GM19452 (cell line): ENCODE results near the gene FOXRED2.
"Not testable (repeated sequence)": the region's sequence is repeated elsewhere in the genome, so short reads cannot be mapped to it uniquely, and the experiment has no call there.

Source experiments
- ATAC-seq: cut with Tn5 transposase; IDR thresholded peaks from one replicate; pipeline ENCODE4 v1.9.1; 2021; ENCODE audit not compliant: unreplicated experiment

FOXRED2 gene

DNA sequence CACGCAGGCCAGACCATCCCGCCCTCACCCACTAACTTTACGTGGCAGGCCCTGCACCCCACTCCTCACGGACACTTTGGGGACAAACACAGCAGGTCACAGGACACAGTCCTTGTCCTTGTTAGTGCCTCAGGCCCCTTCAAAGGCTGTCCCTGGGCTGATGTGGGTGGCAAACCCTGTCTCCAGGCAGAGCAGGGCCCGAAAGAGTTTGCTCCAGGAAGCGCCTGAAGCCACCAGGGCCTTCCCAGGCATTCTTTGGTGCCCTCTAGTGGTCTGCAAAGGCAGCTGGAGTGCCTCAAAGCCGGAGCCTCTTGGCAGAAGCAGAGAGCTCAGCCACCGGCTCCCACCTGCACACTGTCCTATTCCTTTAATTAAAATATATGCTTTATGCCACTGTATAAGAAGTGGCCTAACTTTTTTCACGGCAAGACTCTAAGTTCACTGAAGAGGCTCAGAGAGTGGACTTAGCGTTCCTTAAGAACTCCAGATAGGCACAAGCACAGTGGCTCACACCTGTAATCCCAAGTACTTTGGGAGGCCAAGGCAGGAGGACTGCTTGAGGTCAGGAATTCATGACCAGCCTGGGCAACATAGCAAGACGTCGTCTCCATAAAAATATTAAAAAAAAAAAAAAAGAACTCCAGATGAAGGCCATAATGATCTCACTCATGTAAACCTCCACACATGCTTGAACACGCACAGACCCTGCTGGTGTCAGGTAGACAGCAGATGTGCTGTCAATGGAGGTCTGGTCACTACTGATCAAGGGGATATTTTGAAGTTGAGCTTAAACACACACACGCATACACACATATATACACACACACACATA lies 36.5 kb downstream of the FOXRED2 start:
- ATAC-seq, result no peak

DNA sequence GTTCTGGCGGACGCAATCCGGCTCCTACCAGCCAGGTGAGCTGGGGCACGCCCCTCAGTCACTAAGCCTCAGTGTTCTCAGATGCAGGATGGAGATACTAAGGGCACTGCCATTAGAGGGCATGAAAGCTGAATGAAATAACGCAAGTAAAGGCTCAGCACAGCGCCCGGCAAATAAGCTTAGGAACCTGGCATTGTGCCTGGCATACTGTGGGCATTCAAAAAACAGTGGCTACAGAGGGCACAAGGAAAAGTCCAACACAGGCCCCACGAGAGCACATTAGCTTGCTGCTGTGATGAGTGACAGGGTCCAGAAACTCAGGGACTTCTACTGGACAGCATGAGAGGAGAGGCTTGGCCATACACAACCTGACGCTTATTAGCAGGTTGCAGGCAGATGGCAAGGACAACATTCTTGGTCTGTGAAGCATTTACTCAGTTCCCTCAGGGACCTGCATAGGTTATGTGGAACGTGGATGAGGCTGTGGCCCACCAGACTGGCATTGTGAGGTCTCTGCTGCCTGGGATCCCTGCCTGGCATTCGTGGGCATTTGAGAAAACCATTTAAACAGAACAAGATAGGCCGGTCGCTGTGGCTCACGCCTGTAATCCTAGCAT lies 37.6 kb downstream of the FOXRED2 start:
- ATAC-seq, result no peak

DNA sequence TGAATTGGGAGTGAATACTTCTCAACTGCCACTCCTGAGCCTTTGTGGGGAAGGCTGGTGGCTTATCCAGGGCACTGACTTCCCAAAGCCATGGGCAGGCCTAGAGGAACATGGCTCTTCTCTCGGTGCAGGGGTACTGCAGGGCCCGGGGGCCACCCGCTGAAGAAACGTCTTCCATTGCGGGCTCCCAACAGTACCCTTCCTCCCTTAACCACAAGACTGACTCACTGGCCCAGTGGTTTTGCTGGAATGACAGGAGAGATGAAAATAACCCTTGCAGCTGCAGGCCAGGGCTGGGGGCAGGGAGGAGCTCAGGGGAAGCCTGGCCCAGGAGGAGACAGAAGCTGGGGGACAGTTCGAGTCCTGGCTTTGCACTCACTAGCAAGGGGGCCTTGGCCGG lies 38.9 kb downstream of the FOXRED2 start:
- ATAC-seq, result no peak

DNA sequence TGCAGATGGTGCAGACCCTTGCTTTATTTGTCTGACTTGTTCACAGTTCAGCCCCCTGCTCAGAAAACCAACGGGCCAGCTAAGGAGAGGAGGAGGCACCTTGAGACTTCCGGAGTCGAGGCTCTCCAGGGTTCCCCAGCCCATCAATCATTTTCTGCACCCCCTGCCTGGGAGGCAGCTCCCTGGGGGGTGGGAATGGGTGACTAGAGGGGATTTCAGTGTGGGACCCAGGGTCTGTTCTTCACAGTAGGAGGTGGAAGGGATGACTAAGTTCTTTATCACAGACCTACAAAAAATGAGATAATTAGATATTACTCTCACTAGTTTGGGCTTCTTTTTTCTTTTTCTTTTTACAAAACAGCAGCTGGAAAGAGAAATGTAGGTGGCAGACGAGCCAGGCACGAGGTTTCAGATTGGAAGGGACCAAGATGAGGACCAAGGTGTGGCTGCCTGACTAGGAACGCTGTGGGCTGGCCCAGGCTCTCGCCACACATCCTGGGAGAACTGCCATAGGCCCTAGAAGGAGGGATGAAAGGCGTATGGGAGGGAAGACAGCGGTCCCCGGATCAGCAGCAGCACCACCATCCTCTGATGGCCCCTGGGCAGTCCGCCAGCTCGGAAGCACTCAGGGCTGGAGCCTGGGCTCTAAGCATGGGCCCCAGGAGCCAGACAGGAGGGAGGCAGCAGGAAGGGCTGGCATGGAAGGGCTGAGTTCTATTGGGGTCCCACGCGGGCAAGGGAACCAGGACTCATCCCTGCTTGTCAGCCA lies 39.6 kb downstream of the FOXRED2 start:
- no peak for ATAC-seq

DNA sequence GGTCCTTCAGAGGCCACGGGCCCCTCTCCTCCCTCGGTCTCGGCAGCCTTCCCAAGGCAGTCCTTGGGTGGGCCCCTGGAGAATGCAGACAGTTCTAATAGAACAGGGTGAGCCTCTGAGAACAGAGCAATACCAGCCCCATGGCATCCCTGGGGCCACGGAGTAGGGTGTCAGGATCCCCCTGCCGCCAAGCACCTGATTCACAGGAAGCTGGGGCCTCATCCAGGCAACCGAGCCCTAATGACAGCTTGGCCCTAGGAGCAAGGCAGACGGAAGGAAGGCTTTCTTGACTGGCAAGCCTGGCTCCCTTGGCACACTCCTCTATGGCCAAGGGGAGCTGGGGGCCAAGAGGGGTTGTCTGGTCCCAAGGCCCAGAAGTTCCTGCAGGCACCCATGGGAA lies 40.6 kb downstream of the FOXRED2 start:
- no peak for ATAC-seq

DNA sequence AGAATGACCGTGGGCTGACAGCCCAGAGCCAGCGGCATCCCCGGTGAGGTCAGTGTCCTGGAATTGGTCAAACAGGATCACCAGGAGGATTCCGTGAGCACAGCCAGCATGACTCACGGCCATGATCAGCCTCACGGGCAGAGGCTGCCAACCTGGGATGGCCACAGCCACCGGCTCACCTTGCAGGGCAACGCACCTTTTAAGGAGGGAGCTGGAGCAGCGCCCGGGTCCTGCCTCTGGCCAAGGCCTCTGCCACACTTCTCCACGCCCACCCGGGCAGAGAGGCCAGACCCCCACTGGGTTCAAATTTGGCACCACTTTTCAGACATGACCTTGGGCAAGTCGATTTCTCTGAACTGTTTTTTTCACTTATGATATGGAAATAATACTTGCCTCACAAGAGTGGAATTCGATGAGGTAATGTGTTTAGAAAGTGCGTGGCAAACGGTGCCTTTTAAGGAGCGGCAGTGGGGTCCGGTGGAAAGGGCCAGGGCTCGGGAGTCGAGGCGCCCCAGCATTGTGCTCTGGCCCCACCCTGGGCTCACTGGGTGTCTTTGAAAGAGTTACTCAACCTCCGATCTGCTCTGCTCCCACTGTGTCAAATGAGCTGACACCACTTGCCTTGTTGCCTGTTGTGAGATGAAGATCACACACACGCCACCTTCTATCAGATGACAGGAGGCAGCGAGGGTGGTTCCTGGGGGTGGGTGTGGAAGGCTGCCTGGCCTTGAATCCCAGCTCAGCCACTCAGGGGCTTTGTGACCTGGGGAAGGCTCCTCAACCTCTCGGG lies 41.4 kb downstream of the FOXRED2 start:
- no peak for ATAC-seq

DNA sequence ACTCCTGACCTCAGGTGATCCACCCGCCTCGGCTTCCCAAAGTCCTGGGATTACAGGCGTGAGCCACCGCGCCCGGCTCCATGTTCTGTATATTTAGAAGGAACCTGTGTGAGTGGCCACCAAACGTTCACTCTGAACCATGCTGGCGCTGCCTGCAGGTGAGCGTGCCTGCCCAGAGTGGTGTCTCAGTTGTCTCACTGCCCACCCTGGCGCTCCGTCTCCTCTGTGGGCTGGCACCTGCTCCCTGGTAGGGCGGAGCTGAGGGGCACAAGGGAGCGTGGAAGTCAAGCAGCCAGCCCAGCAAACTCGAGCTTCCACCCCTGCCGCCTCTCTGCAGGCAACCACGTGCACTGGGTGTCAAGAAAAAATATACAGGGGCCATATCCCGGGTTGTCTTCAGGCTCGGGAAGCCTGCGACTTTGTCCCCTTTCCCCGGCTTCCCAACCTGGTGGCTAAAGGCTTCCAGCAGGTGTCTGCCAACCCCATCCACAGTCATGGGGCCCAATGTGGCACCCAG lies 42.1 kb downstream of the FOXRED2 start:
- no peak for ATAC-seq

DNA sequence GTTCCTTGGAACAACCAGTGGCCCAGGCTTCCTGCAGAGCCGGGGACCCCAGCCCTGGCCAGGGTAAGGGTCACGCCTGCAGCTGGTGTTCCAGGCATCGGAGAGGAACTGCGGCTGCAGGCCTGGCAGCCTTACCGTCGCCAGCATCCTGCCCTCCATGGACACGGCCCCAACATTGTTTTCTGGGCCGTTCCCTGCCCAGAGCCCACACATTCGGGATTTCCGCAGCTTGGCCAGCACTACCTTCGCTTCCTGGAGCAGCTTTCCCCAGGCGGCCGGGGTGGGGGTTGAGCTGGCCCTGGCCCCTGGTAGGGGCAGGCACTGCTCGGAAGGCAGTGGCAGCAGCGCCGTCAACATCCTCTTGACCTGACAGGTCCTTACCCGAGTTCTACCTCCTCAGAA lies 43.1 kb downstream of the FOXRED2 start:
- ATAC-seq, result no peak

DNA sequence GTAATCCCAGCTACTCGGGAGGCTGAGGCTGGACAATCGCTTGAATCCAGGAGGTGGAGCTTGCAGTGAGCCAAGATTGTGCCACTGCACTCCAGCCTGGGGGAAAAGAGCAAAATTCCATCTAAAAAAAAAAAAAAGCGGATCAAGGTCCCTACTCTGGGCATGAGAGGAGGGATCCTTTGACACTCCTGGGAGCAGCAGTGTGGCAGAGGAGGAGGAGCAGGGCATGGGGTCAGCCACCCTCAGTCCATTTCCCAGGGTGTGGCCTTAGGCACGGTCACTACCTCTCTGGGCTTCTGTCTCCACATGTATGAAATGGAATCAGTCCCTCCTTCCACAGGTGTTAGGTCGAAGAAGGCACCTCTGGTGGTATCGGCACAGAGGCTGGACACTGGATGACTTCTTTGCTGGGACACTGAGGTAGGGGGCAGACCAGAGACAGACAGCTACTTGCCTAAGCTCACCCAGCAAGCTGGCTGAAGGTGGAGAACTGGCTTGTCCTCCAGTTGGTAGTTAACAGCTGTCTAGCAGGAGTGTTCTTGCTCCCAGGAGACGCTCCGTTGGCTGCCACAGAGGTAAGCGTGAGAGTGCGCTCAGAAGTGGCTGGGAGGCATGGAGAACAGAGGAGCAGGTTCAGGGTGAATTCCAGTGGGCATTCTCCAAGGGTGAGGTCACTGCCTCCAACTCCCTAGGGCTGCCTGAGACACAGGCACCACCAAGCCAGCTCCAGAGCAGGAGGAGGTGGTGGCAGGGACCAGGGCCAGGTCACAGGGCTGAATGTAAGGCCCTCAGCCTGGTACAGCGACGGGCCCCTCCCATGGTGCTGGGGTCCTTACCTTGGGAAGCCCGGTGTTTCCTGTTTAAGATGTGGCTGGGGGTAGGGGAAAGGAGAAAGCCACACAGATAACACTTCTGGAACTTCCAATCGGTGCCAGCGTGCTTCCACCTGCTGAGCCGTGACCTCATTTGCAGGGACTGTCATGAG lies 44.9 kb downstream of the FOXRED2 start:
- no peak for ATAC-seq

DNA sequence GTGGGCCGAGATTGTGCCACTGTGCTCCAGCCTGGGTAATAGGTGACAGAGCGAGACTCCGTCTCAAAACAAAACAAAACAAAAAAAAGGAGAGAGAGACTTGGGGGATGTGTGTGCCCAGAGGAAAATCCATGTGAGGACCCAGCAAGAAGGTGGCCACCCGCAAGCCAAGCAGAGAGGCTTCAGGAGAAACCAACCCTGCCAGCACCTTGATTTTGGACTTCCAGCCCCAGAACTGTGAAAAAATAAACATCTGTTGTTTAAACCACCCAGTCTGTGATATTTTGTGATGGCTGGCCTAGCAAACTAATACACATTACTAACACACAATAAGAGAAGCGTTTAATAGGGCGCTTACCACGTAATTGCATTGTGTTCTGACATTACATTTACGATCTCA lies 46.6 kb downstream of the FOXRED2 start:
- no peak for ATAC-seq

DNA sequence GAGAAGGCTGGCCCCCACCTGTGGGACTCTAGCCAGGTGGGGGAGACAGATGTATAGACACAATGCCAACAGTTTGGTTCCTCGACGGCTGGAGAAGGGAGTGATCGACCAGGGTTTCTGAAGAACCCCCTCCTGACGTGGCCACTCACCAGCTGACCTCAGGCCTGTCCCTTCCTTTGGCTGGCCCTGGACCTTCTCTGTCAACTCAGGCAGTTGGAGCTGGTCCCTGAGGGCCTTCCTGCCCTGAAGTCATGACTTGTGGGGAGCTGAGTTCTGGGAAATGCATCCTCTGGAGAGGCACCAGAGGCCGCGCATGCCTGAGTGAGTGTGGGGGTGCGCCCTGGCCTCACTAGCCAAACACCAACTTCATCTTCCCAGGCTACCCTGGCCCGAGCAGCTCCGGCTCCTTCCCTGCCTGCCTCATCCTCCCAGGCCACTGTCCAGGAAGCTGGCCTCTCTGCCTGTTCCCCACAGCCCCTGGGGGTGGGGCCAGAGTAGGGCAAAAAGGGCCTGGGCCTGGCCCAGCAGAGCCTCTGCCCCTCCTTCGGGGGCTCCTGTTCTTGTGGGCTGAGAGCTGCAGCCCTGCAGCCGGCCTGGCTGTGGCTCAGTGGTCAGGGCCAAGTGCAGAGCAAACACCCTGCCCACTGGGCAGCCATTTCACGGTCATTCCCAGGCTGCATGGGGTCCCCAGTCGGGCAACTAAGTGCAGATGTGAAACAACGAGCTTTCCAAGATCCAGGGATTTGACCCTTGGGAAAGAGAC lies 49.0 kb downstream of the FOXRED2 start:
- no peak for ATAC-seq

DNA sequence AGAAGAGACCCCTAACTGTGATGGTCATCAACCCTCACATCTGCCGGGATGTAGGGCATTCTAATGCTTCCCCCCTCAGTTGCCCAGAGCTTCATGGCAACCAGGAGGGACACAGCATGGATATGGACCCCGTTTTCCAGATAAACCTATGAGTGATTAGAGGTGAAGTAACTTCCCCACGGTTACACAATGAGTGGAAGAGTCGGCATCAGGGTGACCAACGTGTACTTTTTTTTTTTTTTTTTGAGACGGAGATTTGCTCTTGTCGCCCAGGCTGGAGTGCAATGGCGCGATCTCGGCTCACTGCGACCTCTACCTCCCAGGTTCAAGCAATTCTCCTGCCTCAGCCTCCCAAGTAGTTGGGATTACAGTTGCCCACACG lies 50.4 kb downstream of the FOXRED2 start:
- ATAC-seq, result no peak

DNA sequence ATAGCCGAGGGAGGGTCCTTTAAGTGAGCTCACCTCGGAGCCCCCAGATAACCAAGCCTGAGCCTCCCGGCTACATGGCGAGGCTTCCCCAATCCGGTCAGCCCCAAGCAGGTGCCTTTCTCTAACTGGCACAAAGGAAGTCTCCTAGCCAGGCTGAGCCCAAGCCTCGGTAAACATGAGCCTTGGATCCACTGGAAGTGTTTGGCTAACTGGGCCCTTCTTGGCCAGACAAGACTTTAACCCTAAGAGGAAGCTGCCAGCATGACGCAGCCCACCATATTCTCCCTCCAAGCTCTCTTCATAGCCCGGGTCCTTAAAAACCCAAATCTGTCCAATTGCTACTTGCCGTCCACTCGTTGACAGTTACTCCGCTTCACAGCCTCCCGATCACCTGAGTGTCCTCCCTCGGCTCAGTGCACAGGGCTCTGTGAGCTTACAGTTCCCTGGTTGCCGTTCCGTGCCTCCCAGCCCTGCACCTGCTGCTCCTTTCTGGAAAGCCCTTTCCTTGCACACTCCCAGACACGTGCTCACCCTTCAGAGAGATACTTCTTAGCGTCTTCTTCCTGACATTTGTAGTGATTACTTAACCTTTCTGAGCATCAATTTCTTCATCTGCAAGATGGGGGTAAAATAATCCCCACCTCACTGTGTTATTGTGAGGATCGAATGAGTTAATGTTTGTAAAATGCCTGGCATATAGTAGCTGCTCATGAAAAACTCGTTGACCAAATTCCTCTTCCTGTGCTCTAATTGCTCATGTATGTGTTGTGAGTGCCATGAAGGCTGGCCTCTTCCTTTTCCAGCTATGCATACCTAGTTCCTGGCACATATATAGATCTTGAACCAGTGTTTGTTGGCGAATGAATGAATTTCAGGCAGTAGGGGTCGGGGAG lies 51.0 kb downstream of the FOXRED2 start:
- no peak for ATAC-seq

DNA sequence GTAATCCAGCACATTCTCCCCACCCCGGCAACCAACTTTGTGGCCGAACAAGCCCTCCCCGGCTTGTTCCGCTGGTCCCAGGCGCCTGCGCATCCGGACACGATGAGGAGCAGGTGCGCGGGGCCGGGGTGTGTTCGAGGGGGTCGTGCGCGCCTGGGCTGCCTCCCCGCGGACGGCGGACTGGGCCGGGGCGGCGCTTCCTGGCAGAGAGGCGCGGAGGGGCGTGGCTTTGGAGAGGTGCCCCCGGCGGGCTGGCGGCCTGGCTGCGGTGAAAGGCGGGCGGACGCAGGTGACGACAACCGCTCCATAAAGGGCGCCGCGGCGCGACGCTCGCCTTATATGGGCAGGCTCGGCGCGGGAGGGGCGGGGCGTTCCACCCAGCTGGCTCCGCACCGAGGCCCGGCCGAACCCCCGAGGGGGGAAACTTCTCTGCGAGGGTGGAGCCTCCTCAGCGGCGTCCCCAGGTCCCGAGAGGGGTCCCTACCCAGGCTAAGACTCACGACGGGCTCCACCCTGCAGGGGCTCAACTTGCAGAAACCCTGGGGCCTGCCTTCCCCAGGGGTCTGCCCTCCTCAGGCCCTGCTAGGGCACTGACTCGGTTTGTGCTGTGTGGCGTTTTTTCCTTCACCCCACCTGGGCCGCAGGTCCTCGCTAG lies 51.8 kb downstream of the FOXRED2 start:
- peak; percentile 48 for ATAC-seq

DNA sequence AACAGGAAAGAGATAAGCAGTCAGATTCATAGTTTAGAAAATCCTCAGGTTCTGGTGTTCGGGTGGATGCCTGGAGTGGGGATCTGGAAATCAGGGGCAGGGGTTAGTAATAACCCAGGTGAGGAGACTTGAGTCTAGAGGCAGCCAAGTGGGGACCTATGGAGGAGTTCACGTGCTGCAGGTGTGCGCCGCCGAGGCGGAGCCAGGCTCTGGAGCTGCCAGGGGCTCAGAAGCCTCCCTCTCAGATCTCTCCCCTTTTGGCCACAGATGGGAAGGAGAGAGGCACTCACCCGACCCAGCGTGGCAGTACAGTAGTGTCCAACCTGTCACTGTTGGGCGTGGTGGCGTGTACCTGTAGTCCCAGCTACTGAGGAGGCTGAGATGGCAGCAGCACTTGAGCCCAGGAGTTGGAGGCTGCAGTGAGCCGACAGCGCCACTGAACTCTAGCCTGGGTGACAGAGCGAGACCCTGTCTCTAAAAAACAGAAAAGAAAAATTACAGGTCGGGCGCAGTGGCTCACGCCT lies 52.9 kb downstream of the FOXRED2 start:
- ATAC-seq, result no peak

DNA sequence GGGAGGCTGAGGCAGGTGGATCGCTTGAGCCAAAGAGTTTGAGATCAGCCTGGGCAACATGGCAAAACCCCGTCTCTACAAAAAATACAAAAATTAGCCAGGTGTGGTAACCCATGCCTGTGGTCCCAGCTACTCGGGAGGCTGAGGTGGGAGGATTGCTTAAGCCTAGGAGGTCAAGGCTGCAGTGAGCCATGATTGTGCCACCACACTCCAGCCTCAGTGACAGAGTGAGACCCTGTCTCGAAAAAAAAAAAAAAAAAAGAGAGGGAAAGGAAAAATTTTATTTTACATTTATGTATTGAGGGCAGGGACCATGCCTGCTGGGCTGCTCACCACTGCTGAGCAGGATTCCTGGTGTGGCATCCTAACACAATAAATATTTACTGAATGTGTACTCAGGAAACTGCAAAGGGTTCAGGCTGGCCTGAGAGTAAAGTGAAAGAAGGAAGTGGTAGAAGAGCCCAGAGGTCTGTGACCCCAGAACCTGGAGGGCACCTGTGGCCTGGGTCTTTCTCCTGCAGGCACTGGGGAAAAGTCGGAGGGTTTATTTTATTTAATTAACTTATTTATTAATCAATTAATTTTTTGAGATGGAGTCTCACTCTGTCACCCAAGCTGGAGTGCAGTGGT lies 53.7 kb downstream of the FOXRED2 start:
- ATAC-seq, result not testable (repeated sequence)
